PC-9 (cell line): Measurements from ENCODE around the gene SLCO2A1. TPM values are rescaled to one million over a fixed set of nuclear protein-coding genes. Genes with fewer than 3 reads are reported as not detected.

Experiments used
- BruUV-seq: library from RNA; stranded (reverse); fragments of 400-500 nt; replicated peaks from 2 replicates; lab custom pipeline; 2021; lab: Mats Ljungman, UMichigan
- CTCF ChIA-PET: fragments of 300-600 bp; sonication (Branson Sonifier 250); formaldehyde crosslinking; loops from one replicate; lab custom pipeline; 2022; ENCODE audit warnings: antibody characterized with exemption; lab: Charles Lee
- POLR2A ChIA-PET: fragments of 300-600 bp; sonication (Branson Sonifier 250); formaldehyde crosslinking; loops from one replicate; lab custom pipeline; 2022; ENCODE audit warnings: antibody characterized with exemption; ENCODE audit not compliant: unreplicated experiment; lab: Charles Lee
- DNase-seq, 2 experiments: peaks; one replicate each; pipeline versions ENCODE4 v3.0.0 to v3.0.0-alpha.2; 2015 to 2022; ENCODE audit warnings: mixed read lengths in 1 of 2
- H2AFZ ChIP-seq: fragments of 200-600 bp; sonication (generic); 2 replicates; pipeline ENCODE4 v1.8.1; 2017; ENCODE audit warnings: antibody characterized with exemption
- H3F3A ChIP-seq: fragments of 200-600 bp; sonication (generic); 2 replicates; pipeline ENCODE4 v1.8.1; 2017; ENCODE audit warnings: antibody characterized with exemption, mild to moderate bottlenecking, low read depth; ENCODE audit not compliant: insufficient read depth
- H3K27ac ChIP-seq: fragments of 200-600 bp; sonication (generic); 2 replicates; pipeline ENCODE4 v1.6.1; 2016; ENCODE audit warnings: mixed run types
- H3K27me3 ChIP-seq: fragments of 200-600 bp; sonication (generic); 2 replicates; pipeline ENCODE4 v1.6.1; 2016; ENCODE audit warnings: low read depth, mixed run types; ENCODE audit not compliant: insufficient read depth
- H3K36me3 ChIP-seq: fragments of 200-600 bp; sonication (generic); 2 replicates; pipeline ENCODE4 v1.6.1; 2016; ENCODE audit warnings: low read depth, mixed run types
- H3K4me1 ChIP-seq: fragments of 200-600 bp; sonication (generic); replicated peaks from 2 replicates; pipeline ENCODE4 v1.6.1; 2016; ENCODE audit warnings: mixed run types; ENCODE audit not compliant: insufficient read depth
- H3K4me2 ChIP-seq: fragments of 200-600 bp; sonication (generic); 2 replicates; pipeline ENCODE4 v1.6.1; 2017; ENCODE audit warnings: mixed run types
- H3K4me3 ChIP-seq: fragments of 200-600 bp; sonication (generic); 2 replicates; pipeline ENCODE4 v1.6.1; 2016; ENCODE audit warnings: mixed run types
- H3K79me2 ChIP-seq: fragments of 200-600 bp; sonication (generic); 2 replicates; pipeline ENCODE4 v1.6.1; 2017; ENCODE audit warnings: low read depth, mixed run types
- H3K9me2 ChIP-seq: fragments of 200-600 bp; sonication (generic); 2 replicates; pipeline ENCODE4 v1.8.1; 2017; ENCODE audit warnings: mild to moderate bottlenecking; ENCODE audit not compliant: insufficient read depth
- H3K9me3 ChIP-seq: fragments of 200-600 bp; sonication (generic); 2 replicates; pipeline ENCODE4 v1.8.1; 2016; ENCODE audit warnings: low read depth; ENCODE audit not compliant: insufficient read depth
- H4K20me1 ChIP-seq: fragments of 200-600 bp; sonication (generic); 2 replicates; pipeline ENCODE4 v1.8.1; 2017; ENCODE audit not compliant: insufficient read depth
- EZH2 ChIP-seq: fragments of 200-600 bp; sonication (generic); IDR thresholded peaks from 2 replicates; pipeline ENCODE4 v1.8.0; 2017; ENCODE audit warnings: antibody characterized with exemption, low read depth
- intact Hi-C: fragments of 100-400 bp; cut with micrococcal nuclease; formaldehyde crosslinking; loops from one replicate; pipeline ENCODE4 v1.10.0; 2022; ENCODE audit not compliant: unreplicated experiment
- total RNA-seq: library from RNA; stranded (reverse); gene quantifications from 2 replicates; pipeline ENCODE4 v1.2.3, GENCODE V29; 2021
- TF ChIP-seq, protein P1 (sequence below): fragments of 200-600 bp; sonication (generic); conservative IDR thresholded peaks from 2 replicates; pipeline ENCODE4 v1.6.1; 2017; ENCODE audit warnings: mixed run types, antibody characterized with exemption, mild to moderate bottlenecking, moderate library complexity

SLCO2A1 gene
- total RNA-seq, 1 experiment from 2014 or later: 0.44 TPM

DNA sequence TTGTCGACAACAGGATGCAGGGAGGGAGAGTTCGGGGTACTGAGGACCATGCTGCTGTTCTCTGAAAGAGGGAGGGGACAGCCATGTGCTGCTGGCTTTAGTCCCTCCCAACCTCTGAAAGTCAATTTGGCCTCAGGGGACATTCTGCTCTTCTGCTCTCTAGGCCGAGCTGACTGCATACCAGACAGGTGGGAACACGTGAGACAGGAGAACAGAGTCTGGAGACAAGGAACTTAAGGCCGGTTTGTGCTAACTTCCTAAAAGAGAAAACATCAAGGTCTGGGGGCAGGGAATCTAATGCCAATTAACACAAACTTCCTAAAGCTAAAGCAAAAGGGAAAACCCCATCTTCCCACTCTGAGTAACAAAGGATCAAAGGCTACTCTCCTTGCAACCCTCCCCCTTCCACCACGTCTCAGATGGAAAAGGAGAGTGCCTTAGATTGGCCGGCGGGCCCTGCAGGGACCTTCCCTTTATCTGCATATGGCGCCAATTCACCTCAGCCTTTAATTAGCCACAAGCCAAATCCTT lies 41.0 kb downstream of the SLCO2A1 start:
- DNase-seq: no peak

DNA sequence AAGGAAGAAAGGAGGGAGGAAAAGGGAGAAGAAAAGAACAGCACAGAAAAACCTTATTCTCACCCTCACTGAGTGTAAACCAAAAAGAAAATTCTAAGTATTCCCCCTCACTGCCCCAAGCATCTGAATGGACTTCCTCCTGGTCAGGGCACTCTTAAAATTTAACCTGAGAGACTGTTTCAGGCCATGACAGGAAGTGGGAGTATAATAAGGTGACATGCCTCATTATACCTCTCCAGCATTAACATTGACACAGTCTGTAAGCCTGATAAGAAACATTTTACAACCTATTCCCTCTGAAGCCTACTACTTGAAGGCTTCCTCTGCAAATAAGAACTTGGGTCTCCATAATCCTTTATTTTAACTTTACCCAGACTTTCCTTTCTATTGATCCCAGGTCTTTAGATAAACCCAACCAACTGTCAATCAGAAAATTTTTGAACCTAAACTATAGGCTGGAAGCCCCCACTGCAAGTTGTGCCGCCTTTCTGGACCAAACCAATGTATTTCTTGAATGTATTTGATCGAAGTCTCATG lies 41.7 kb downstream of the SLCO2A1 start:
- no peak overlapping the region for H2AFZ ChIP-seq
- no peak for DNase-seq
- H3K9me3 ChIP-seq: no peaks in the 10 kb centered on the region
- H3K4me1 ChIP-seq: no peaks in the 10 kb centered on the region
- no peaks in the 10 kb centered on the region for H4K20me1 ChIP-seq
- no TSS peak for BruUV-seq
- no peak for TF ChIP-seq EZH2
- TF ChIP-seq, protein P1, sequence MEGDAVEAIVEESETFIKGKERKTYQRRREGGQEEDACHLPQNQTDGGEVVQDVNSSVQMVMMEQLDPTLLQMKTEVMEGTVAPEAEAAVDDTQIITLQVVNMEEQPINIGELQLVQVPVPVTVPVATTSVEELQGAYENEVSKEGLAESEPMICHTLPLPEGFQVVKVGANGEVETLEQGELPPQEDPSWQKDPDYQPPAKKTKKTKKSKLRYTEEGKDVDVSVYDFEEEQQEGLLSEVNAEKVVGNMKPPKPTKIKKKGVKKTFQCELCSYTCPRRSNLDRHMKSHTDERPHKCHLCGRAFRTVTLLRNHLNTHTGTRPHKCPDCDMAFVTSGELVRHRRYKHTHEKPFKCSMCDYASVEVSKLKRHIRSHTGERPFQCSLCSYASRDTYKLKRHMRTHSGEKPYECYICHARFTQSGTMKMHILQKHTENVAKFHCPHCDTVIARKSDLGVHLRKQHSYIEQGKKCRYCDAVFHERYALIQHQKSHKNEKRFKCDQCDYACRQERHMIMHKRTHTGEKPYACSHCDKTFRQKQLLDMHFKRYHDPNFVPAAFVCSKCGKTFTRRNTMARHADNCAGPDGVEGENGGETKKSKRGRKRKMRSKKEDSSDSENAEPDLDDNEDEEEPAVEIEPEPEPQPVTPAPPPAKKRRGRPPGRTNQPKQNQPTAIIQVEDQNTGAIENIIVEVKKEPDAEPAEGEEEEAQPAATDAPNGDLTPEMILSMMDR: no peak
- peaks cover 25% of the 10 kb centered on the region; the same call in 1 of the 2 replicates for H3K27me3 ChIP-seq
- no peaks in the 10 kb centered on the region for H3K36me3 ChIP-seq
- H3K9me2 ChIP-seq: no peaks in the 10 kb centered on the region
- no peaks in the 10 kb centered on the region for H3K79me2 ChIP-seq
- no peak overlapping the region for H3K27ac ChIP-seq
- no peak overlapping the region for H3K4me2 ChIP-seq
- no peak overlapping the region for H3K4me3 ChIP-seq
- ChIA-PET POLR2A (no interaction called here), CTCF (no interaction called here)
- intact Hi-C loops: no loop called here
- H3F3A ChIP-seq: no peaks in the 10 kb centered on the region

More for the DNA sequence above, 41.0 kb downstream of the SLCO2A1 start:
- Histone ChIP-seq H3K4me3 (no peak overlapping the region), H3K27ac (no peak overlapping the region), H3K27me3 (peaks cover 18% of the 10 kb centered on the region; the same call in 1 of the 2 replicates), H3K4me2 (no peak overlapping the region), H3K9me2 (no peaks in the 10 kb centered on the region), H3K36me3 (no peaks in the 10 kb centered on the region), H3K79me2 (no peaks in the 10 kb centered on the region), H4K20me1 (no peaks in the 10 kb centered on the region), H3F3A (no peaks in the 10 kb centered on the region), H3K4me1 (no peaks in the 10 kb centered on the region), H2AFZ (no peak overlapping the region), H3K9me3 (no peaks in the 10 kb centered on the region)
- intact Hi-C loops: no loop called here
- TF ChIP-seq, protein P1: no peak
- no peak for TF ChIP-seq EZH2
- no TSS peak for BruUV-seq
- ChIA-PET CTCF (no interaction called here), POLR2A (no interaction called here)

DNA sequence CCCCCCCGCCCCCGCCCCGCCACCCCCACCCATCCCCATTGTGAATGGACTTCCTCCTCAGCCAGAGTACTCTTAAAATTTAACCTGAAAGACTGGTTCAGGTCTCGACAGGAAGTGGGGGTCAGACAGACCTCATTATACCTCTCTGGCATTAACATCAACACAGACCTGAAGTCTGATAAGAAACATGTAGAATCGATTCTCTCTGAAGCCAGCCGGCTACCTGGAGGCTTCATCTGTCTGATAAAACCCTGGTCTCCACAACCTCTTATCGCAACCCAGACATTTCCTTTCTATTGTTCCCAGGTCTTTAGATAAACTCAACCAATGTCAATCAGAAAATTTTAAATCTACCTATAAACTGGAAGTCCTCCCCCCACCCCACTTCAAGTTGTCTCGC lies 42.6 kb downstream of the SLCO2A1 start:
- BruUV-seq: no TSS peak
- no peaks in the 10 kb centered on the region for H3K79me2 ChIP-seq
- no peaks in the 10 kb centered on the region for H3F3A ChIP-seq
- intact Hi-C loops: no loop called here
- no peak for DNase-seq
- ChIA-PET CTCF (no interaction called here), POLR2A (no interaction called here)
- H2AFZ ChIP-seq: no peak overlapping the region
- H4K20me1 ChIP-seq: no peaks in the 10 kb centered on the region
- H3K9me3 ChIP-seq: no peaks in the 10 kb centered on the region
- peaks cover 27% of the 10 kb centered on the region; the same call in 1 of the 2 replicates for H3K27me3 ChIP-seq
- no peak for TF ChIP-seq EZH2
- TF ChIP-seq, protein P1: no peak
- H3K4me3 ChIP-seq: no peak overlapping the region
- H3K4me2 ChIP-seq: no peak overlapping the region
- H3K36me3 ChIP-seq: no peaks in the 10 kb centered on the region
- no peaks in the 10 kb centered on the region for H3K9me2 ChIP-seq
- H3K27ac ChIP-seq: no peak overlapping the region
- no peaks in the 10 kb centered on the region for H3K4me1 ChIP-seq
